Measurements from ENCODE around the gene THEMIS2.

GRCh38 chr1:27886744-27887143 is 14.4 kb downstream of the THEMIS2 start:
- no peak for TF ChIP-seq CTCF (IDR thresholded peaks at IDR 0.05; ENCODE audit: borderline replicate concordance, extremely low read depth, low read length, poor library complexity, severe bottlenecking)
- TF ChIP-seq EZH2 (IDR thresholded peaks at IDR 0.05; ENCODE audit: borderline replicate concordance, low read depth, low read length, severe bottlenecking) = no peak

Data from DND-41 (cell line).